H1 (cell line): ENCODE results near the gene HILPDA. TPM values are rescaled to one million over a fixed set of nuclear protein-coding genes. Genes with fewer than 3 reads are reported as not detected.

Experiments
- CTCF ChIA-PET: fragments of 300-600 bp; sonication (Branson Sonifier 250); formaldehyde crosslinking; loops from one replicate; lab custom pipeline; 2021; ENCODE audit not compliant: partially characterized antibody; lab: Charles Lee
- POLR2A ChIA-PET: fragments of 300-600 bp; sonication (Branson Sonifier 250); formaldehyde crosslinking; loops from one replicate; lab custom pipeline; 2021; ENCODE audit warnings: inconsistent platforms; ENCODE audit not compliant: partially characterized antibody; lab: Charles Lee
- DNase-seq, 2 experiments: peaks; one replicate each; pipeline versions ENCODE4 v3.0.0 to v3.0.0-alpha.2; 2010 to 2022; ENCODE audit warnings: low spot score in 2 of 2, low read depth in 1 of 2, mixed read lengths in 1 of 2
- FAIRE-seq: peaks from 2 replicates; lab custom pipeline; 2011; peaks lifted over from hg19 to GRCh38; lab: Jason Lieb, UNC
- H2AFZ ChIP-seq: 2 replicates; pipeline ENCODE4 v1.8.1; 2012; ENCODE audit warnings: low read length, inconsistent platforms
- H2AK5ac ChIP-seq: 2 replicates; pipeline ENCODE4 v1.6.1; 2013; ENCODE audit warnings: low read depth, low read length
- H2BK120ac ChIP-seq: replicated peaks from 2 replicates; pipeline ENCODE3; 2013; ENCODE audit warnings: low read depth, low read length, inconsistent platforms
- H2BK12ac ChIP-seq: 2 replicates; pipeline ENCODE4 v1.6.1; 2013; ENCODE audit warnings: low read depth, low read length
- H2BK15ac ChIP-seq: 2 replicates; pipeline ENCODE4 v1.6.1; 2013; ENCODE audit warnings: low read length
- H2BK20ac ChIP-seq: 2 replicates; pipeline ENCODE4 v1.6.1; 2013; ENCODE audit warnings: low read length
- H2BK5ac ChIP-seq: 2 replicates; pipeline ENCODE4 v1.6.1; 2013; ENCODE audit warnings: low read depth, low read length
- H3K14ac ChIP-seq: 2 replicates; pipeline ENCODE4 v1.6.1; 2013; ENCODE audit warnings: inconsistent platforms; ENCODE audit not compliant: insufficient read length
- H3K18ac ChIP-seq: 2 replicates; pipeline ENCODE4 v1.6.1; 2013; ENCODE audit warnings: low read length; ENCODE audit errors: extremely low read depth
- H3K23ac ChIP-seq: 2 replicates; pipeline ENCODE4 v1.6.1; 2013; ENCODE audit warnings: inconsistent platforms; ENCODE audit not compliant: insufficient read length
- H3K23me2 ChIP-seq: 2 replicates; pipeline ENCODE4 v1.6.1; 2013; ENCODE audit warnings: low read depth, low read length
- H3K27ac ChIP-seq: 2 replicates; pipeline ENCODE4 v1.6.1; 2011; ENCODE audit warnings: low read depth, low read length, inconsistent platforms
- H3K27me3 ChIP-seq, 4 experiments: replicated peaks in 1 of 4; 1 replicate in 1 of 4; 2 replicates in 3 of 4; pipeline versions ENCODE4 v1.6.1 to v1.8.1; 2011 to 2013; ENCODE audit warnings: low read length in 3 of 4, mild to moderate bottlenecking in 3 of 4, inconsistent platforms in 2 of 4, mixed read lengths in 2 of 4, moderate library complexity in 1 of 4; ENCODE audit not compliant: control insufficient read depth in 3 of 4, insufficient read depth in 3 of 4; ENCODE audit errors: extremely low read depth in 1 of 4
- H3K36me3 ChIP-seq, 4 experiments: 2 replicates each; pipeline versions ENCODE4 v1.6.1 to v1.8.1; 2011 to 2013; ENCODE audit warnings: mild to moderate bottlenecking in 4 of 4, low read length in 3 of 4, moderate library complexity in 2 of 4, control low read depth in 1 of 4, inconsistent platforms in 1 of 4; ENCODE audit not compliant: insufficient read depth in 4 of 4, control insufficient read depth in 2 of 4
- H3K4ac ChIP-seq: replicated peaks from 2 replicates; pipeline ENCODE3; 2013; ENCODE audit warnings: low read length, low read depth, mixed read lengths, inconsistent platforms; ENCODE audit not compliant: insufficient read length
- H3K4me1 ChIP-seq, 4 experiments: replicated peaks in 1 of 4; 1 replicate in 1 of 4; 2 replicates in 3 of 4; pipeline versions ENCODE4 v1.6.1 to v1.8.1; 2011 to 2013; ENCODE audit warnings: low read length in 3 of 4, inconsistent platforms in 2 of 4, mixed read lengths in 1 of 4; ENCODE audit not compliant: insufficient read depth in 4 of 4, control insufficient read depth in 3 of 4
- H3K4me2 ChIP-seq, 2 experiments: 2 replicates each; pipeline versions ENCODE4 v1.6.1 to v1.8.1; 2011 to 2013; ENCODE audit warnings: low read depth in 2 of 2, low read length in 2 of 2, control low read depth in 1 of 2, inconsistent platforms in 1 of 2, mild to moderate bottlenecking in 1 of 2; ENCODE audit not compliant: insufficient read depth in 1 of 2
- H3K4me3 ChIP-seq, 4 experiments: fragments of 200-600, 300-600 bp in 1 of 4; sonication (generic), shearing (Covaris generic), sonication (Bioruptor Twin) in 1 of 4; 2 replicates each; pipeline versions ENCODE4 v1.5.1 to v1.8.1; 2011 to 2016; ENCODE audit warnings: low read length in 4 of 4, low read depth in 3 of 4, control low read depth in 2 of 4, inconsistent platforms in 2 of 4, mild to moderate bottlenecking in 2 of 4, mixed read lengths in 1 of 4, moderate library complexity in 1 of 4; ENCODE audit not compliant: insufficient read depth in 2 of 4; ENCODE audit errors: extremely low read depth in 1 of 4
- H3K56ac ChIP-seq: replicated peaks from 2 replicates; pipeline ENCODE3; 2013; ENCODE audit warnings: low read depth, mild to moderate bottlenecking, mixed read lengths, low read length, inconsistent platforms; ENCODE audit not compliant: insufficient read length
- H3K79me1 ChIP-seq: 2 replicates; pipeline ENCODE4 v1.6.1; 2013; ENCODE audit warnings: low read depth, low read length, control low read depth
- H3K79me2 ChIP-seq, 2 experiments: 2 replicates each; pipeline versions ENCODE4 v1.6.1 to v1.8.1; 2012 to 2013; ENCODE audit warnings: low read length in 2 of 2, mild to moderate bottlenecking in 2 of 2, inconsistent platforms in 1 of 2; ENCODE audit not compliant: insufficient read depth in 2 of 2, control insufficient read depth in 1 of 2
- H3K9ac ChIP-seq, 4 experiments: replicated peaks in 1 of 4; 1 replicate in 1 of 4; 2 replicates in 3 of 4; pipeline versions ENCODE4 v1.6.1 to v1.8.1; 2011 to 2013; ENCODE audit warnings: low read depth in 3 of 4, low read length in 3 of 4, control low read depth in 2 of 4, mild to moderate bottlenecking in 2 of 4, moderate library complexity in 2 of 4, inconsistent platforms in 1 of 4; ENCODE audit errors: extremely low read depth in 1 of 4
- H3K9me3 ChIP-seq, 2 experiments: 2 replicates each; pipeline versions ENCODE4 v1.6.1 to v1.8.1; 2012 to 2013; ENCODE audit warnings: mild to moderate bottlenecking in 2 of 2, moderate library complexity in 2 of 2, control low read depth in 1 of 2, inconsistent platforms in 1 of 2, low read depth in 1 of 2, low read length in 1 of 2, mixed read lengths in 1 of 2; ENCODE audit not compliant: insufficient read depth in 2 of 2
- H4K20me1 ChIP-seq, 2 experiments: replicated peaks in 1 of 2; 2 replicates each; pipeline versions ENCODE3 to v1.8.1; 2011 to 2013; ENCODE audit warnings: inconsistent platforms in 2 of 2, low read length in 2 of 2, mild to moderate bottlenecking in 1 of 2; ENCODE audit not compliant: insufficient read depth in 2 of 2, control insufficient read depth in 1 of 2
- H4K5ac ChIP-seq: 2 replicates; pipeline ENCODE4 v1.6.1; 2013; ENCODE audit warnings: low read length, low read depth, mixed read lengths, inconsistent platforms; ENCODE audit not compliant: insufficient read length
- H4K8ac ChIP-seq: 2 replicates; pipeline ENCODE4 v1.8.0; 2013; ENCODE audit warnings: mild to moderate bottlenecking, moderate library complexity, low read length, inconsistent platforms; ENCODE audit not compliant: insufficient read depth; ENCODE audit errors: extremely low read depth
- H4K91ac ChIP-seq: replicated peaks from 2 replicates; pipeline ENCODE3; 2013; ENCODE audit warnings: low read length, mixed read lengths, inconsistent platforms; ENCODE audit not compliant: insufficient read length
- CTCF ChIP-seq, 3 experiments: IDR thresholded peaks; 1 replicate in 2 of 3; 2 replicates in 1 of 3; pipeline versions ENCODE4 v1.5.1 to v1.6.1; 2011; ENCODE audit warnings: low read length in 3 of 3, mild to moderate bottlenecking in 3 of 3, inconsistent platforms in 2 of 3, low read depth in 1 of 3, moderate library complexity in 1 of 3; ENCODE audit not compliant: insufficient read depth in 1 of 3; ENCODE audit errors: control extremely low read depth in 1 of 3
- E2F6 ChIP-seq: IDR thresholded peaks from 2 replicates; pipeline ENCODE4 v1.6.1; 2012; ENCODE audit warnings: inconsistent platforms
- POLR2A ChIP-seq, 2 experiments: IDR thresholded peaks; 1 replicate in 1 of 2; 2 replicates in 1 of 2; pipeline ENCODE4 v1.6.1; 2011; ENCODE audit warnings: low read depth in 2 of 2, low read length in 2 of 2, mild to moderate bottlenecking in 2 of 2; ENCODE audit errors: control extremely low read depth in 1 of 2
- RAD21 ChIP-seq, 2 experiments: IDR thresholded peaks in 1 of 2; conservative IDR thresholded peaks in 1 of 2; 2 replicates each; pipeline ENCODE4 v1.6.1; 2011; ENCODE audit warnings: low read depth in 2 of 2, low read length in 2 of 2, improper control_type of control experiment in 1 of 2, inconsistent platforms in 1 of 2, mild to moderate bottlenecking in 1 of 2, moderate library complexity in 1 of 2
- SAP30 ChIP-seq: fragments of 300-600 bp; sonication (generic); IDR thresholded peaks from 2 replicates; pipeline ENCODE4 v1.7.1; 2012; ENCODE audit warnings: low read length, moderate library complexity, mild to moderate bottlenecking, inconsistent platforms; ENCODE audit not compliant: insufficient read depth, insufficient replicate concordance
- SIRT6 ChIP-seq: IDR thresholded peaks from one replicate; pipeline ENCODE4 v1.7.1; 2012; ENCODE audit warnings: low read length, inconsistent platforms
- ZNF274 ChIP-seq: IDR thresholded peaks from 2 replicates; pipeline ENCODE4 v1.7.0; 2012; ENCODE audit warnings: low read length, borderline replicate concordance; ENCODE audit errors: extremely low read depth
- WGBS, 2 experiments: shearing (Covaris generic) in 1 of 2; methylation state at CpG; one replicate each; pipeline versions ENCODE4 v1.1.6 to v1.1.7; 2013 to 2015; ENCODE audit warnings: low lambda C conversion rate in 2 of 2, mixed read lengths in 2 of 2, inconsistent platforms in 1 of 2, low coverage in 1 of 2, missing lambda C conversion rate in 1 of 2; ENCODE audit not compliant: insufficient replicate concordance in 2 of 2, insufficient coverage in 1 of 2, insufficient read length in 1 of 2; ENCODE audit errors: extremely low coverage in 1 of 2, missing lambda C conversion rate in 1 of 2; 5-methylcytosine and 5-hydroxymethylcytosine counted together
- polyA plus RNA-seq, 7 experiments: library from polyadenylated mRNA; depleted of rRNA in 3 of 7; stranded (reverse) in 5 of 7; unstranded in 2 of 7; fragments of >200 nt in 5 of 7; fragments of 200-250 nt in 2 of 7; gene quantifications; 1 replicate in 5 of 7; 2 replicates in 1 of 7; 4 replicates in 1 of 7; pipeline versions ENCODE4 v1.2.1 to v1.2.3, GENCODE V29; 2011 to 2013; ENCODE audit warnings: missing spikeins in 2 of 7, mixed read lengths in 2 of 7
- total RNA-seq: library from RNA; stranded (reverse); fragmentation: NEBNext Ultra II Directional; extraction: Animal tissue kit (Norgen Biotek cat#: 25700); gene quantifications from 2 replicates; pipeline ENCODE4 v1.2.1, GENCODE V29; 2021

HILPDA gene
- total and polyA plus RNA-seq, 2 of the 8 experiments (the other 6 are each of a cell fraction or from before 2014, with no cell fraction given): 35.6 to 80.0 TPM

- no peak overlapping the region for H3K27ac ChIP-seq
- H3K14ac ChIP-seq: no peak overlapping the region
- H4K8ac ChIP-seq: no peak overlapping the region
- 39% methylated on average over 7 of the region's 7 CpGs; no CpG with 5 or more reads in 1 of the 2 experiments for WGBS, 2 experiments
- H3K79me1 ChIP-seq: no peaks in the 10 kb centered on the region
- no peak overlapping the region for H2BK15ac ChIP-seq
- ChIA-PET POLR2A (interaction anchor here (1.8 to 3.8 kb wide), 4 partner anchors 28 to 34 kb away, joined by 5 to 15 read pairs (median 10); no protein-coding TSS in a partner anchor), CTCF (interaction anchor here (0.6 to 25.2 kb wide), 29 partner anchors 8 to 780 kb away, joined by 3 to 477 read pairs (median 13); partner anchors contain the start of genes HILPDA, IMPDH1, METTL2B and RBM28)
- H3K4me2 ChIP-seq: no peak overlapping the region
- no peak overlapping the region for H2BK5ac ChIP-seq
- no peak overlapping the region for H2AK5ac ChIP-seq
- H4K5ac ChIP-seq: no peak overlapping the region
- H3K4me1 ChIP-seq: peaks cover 2 to 6% (median 5%) of the 10 kb centered on the region in 4 experiments; a peak in 4 of 7 replicates
- no peak overlapping the region for H4K91ac ChIP-seq
- DNase-seq: no peak
- no peak overlapping the region for H3K23ac ChIP-seq
- H3K27me3 ChIP-seq: no peaks in the 10 kb centered on the region
- H2BK12ac ChIP-seq: no peak overlapping the region
- no peaks in the 10 kb centered on the region for H3K36me3 ChIP-seq
- no peaks in the 10 kb centered on the region for H3K23me2 ChIP-seq
- no peak overlapping the region for H3K18ac ChIP-seq
- no peak overlapping the region for H3K4ac ChIP-seq
- H2BK120ac ChIP-seq: no peak overlapping the region
- no peak overlapping the region for H3K56ac ChIP-seq
- peak in 2 of 3 experiments; percentile 67 to 70; a peak in 3 of 4 replicates for TF ChIP-seq CTCF (IDR thresholded peaks at IDR 0.05; ENCODE audit: control extremely low read depth in 1 of 3, insufficient read depth in 1 of 3, low read depth in 1 of 3, low read length in 3 of 3)
- no peak for TF ChIP-seq ZNF274
- TF ChIP-seq E2F6: no peak
- peak; percentile 85 to 86 for TF ChIP-seq RAD21 (IDR thresholded peaks at IDR 0.05 in 1 of 2, conservative IDR thresholded peaks at IDR 0.05 in 1 of 2; ENCODE audit: low read depth in 2 of 2, low read length in 2 of 2)
- TF ChIP-seq SAP30: no peak
- TF ChIP-seq SIRT6: no peak
- TF ChIP-seq POLR2A (IDR thresholded peaks at IDR 0.05; ENCODE audit: control extremely low read depth in 1 of 2, low read depth in 2 of 2, low read length in 2 of 2): no peak
- TF ChIP-seq, all 59 proteins: peak for 2
- Histone ChIP-seq H2AFZ (no peak overlapping the region), H3K9me3 (no peaks in the 10 kb centered on the region), H3K9ac (no peak overlapping the region), H3K4me3 (no peak overlapping the region), H4K20me1 (no peaks in the 10 kb centered on the region), H3K79me2 (no peaks in the 10 kb centered on the region), H2BK20ac (no peak overlapping the region)
- FAIRE-seq: no peak
These were observed 28.3 kb upstream of the HILPDA start for GRCh38 chr7:128427289-128427891.
